Hypothalamus (tissue), 51 donors: ENCODE data around the gene ANKS4B.
"Not testable (repeated sequence)": the region's sequence is repeated elsewhere in the genome, so short reads cannot be mapped to it uniquely, and the experiment has no call there.

Source experiments
- DNase-seq, 51 donors: peaks; one replicate each; lab custom pipeline; 2025; lab: John Stamatoyannopoulos, UW

The ANKS4B gene

GRCh38 chr16:21260870-21261791 lies 27.6 kb downstream of the ANKS4B start:
- DNase-seq: no peak

- DNase-seq: no peak
Observed at GRCh38 chr16:21262779-21263639, 29.5 kb downstream of the ANKS4B start.

DNA sequence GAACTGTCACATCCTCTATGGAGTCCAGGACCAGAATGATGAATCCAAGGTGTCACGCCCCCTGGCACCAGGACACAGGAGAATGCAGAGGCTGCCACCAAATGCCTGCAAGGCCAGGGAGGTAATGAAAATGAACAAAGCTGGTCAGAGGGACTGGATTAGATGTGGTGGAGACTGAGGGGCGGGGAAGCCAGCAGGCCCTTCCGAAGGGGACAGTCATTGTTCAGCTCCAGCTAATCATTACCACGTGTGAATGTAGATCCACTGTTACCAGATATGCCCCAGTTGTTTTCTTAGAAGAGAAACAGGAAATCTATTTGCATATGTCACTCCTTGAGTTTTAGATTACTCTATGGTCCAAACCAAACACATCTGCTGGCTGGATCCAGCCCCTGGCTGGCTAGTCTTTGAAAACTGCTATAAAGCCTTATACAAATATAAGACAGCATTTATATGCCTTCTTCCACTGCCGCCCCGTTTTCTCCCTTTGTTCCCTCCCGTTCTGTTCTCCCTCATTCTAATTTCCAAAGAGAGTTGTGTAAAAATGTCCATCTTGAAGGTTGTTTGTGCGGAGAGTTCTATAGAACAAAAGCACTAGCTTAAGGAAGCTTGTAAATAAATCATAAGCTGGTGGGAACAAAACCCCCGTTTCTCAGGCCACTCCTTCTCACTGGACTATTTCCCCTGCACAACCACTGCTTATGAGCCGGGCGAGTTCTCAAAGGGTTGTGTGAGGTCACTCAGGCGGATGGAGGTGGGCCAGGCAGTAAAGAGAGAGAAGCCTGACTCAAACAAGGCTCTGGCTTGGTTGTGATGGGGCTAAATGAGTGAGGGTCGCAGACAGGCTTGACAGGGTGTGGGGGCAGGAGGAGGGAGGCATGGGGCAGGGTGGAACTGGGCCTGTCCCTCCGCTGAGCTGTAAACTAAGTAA lies 30.4 kb downstream of the ANKS4B start:
- DNase-seq: no peak

DNA sequence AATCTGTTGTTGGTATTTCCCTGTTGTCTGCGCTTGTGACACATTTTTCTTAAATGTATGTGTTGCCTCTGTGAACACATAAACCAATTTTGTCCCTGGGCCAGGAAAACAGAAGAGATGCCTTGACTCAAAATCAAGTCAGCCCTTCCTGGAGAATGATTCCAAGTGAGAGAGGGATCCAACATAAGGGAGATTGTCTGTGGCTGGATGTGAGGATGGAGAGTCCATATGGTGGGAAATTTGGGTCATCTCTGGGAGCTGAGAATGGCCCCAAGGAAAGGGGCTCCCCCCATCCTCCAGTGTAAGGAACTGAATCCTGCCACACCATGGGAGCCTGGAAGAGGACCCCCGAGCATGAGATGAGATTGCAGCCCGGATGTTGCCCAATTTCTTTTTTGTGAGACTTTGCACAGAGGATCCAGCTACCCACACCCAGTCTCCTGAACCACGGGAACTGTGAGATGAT lies 31.1 kb downstream of the ANKS4B start:
- no peak for DNase-seq

DNA sequence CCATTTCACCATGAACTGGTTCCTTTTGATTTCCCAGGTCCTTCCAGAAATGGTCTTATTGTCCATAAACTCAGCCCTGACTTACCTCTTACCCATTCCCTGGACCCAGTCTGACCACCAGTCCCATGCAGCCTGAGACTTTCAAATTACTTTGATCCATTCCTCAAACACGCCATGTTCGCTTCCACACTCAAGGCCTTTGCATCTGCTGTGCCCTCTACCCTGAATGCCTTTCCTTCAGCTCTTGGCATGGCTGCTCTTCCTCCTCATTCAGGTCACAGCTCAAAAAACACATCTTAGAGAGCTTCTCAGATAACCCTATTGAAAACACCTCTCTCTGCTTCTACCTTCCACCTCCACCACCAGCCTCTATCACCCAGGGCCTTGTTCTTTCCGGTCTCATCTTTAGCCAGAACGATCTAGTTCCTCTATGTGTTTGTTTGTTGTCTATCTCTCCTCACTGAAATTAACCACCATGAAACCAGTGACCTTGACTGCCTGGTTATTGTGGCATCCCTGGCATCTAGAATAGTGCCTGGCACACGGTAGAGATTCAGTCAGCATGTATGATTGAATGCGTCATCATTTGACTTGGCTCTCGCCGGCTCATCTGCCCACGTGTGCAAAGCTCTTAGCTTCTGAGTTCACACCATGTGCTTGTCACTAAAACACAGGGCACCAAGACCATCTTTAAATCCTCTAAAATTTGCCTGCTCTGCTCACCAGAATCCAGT lies 31.8 kb downstream of the ANKS4B start:
- peak in 1 of 51 donors; percentile 24 for DNase-seq

DNA sequence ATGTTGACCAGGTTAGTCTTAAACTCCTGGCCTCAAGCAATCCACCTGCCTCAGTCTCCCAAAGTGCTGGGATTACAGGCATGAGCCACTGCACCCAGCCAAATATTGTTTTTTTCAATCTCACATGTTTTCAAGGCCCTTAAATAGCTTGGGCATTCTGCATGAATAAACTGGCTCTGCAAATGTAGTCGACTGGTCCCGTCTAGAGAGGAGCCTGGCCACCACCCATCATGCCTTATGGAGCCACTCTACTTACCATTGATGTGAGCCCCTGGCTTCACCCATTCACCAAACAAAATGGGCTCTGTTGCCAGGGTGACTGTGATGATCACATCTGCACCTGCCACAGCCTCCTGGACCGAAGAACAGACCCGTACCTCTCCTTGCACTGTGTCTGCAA lies 33.8 kb downstream of the ANKS4B start:
- DNase-seq: no peak

DNA sequence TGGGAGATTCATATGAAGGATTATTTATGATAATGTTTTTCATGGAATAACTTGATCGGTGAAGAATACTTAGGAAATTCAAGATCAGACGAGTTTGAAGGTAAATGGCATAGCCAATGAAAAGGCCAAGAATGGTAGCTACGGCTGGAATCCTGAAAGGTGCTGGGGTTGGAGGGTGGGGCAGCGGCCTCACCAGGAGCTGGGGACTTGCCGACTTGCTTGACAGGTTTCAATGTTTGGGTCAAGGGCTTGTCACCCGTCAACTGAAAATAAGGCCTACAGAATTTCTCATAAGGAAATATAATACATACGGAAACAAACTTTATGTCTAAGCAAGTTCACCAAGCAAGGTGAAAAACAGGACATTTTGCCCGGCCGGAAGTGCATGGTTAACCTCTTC lies 34.7 kb downstream of the ANKS4B start:
- no peak for DNase-seq

GRCh38 chr16:21272253-21272652 lies 38.8 kb downstream of the ANKS4B start:
- no peak for DNase-seq

GRCh38 chr16:21272763-21273162 lies 39.3 kb downstream of the ANKS4B start:
- not testable (repeated sequence) for DNase-seq

- DNase-seq: no peak
Observed at GRCh38 chr16:21274172-21274726, 40.8 kb downstream of the ANKS4B start.

DNA sequence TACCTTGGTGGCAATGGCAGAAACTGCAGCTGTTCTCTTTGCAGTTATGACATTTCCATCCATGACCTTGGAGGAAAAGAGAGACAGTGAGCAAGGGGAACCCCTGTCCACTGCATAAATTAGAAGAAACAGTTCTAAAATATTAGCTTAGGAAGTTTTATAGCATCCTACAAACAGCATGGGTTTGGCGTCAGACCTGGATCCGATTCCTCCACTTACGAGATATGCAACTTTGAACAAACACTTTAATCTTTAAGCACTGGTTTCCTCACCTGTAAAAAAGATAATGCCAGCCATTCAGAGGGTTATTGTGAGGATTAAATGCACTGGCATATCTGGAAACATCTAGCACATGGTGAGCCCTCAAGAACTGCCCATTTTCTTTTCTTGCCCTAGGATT lies 42.0 kb downstream of the ANKS4B start:
- no peak for DNase-seq

DNA sequence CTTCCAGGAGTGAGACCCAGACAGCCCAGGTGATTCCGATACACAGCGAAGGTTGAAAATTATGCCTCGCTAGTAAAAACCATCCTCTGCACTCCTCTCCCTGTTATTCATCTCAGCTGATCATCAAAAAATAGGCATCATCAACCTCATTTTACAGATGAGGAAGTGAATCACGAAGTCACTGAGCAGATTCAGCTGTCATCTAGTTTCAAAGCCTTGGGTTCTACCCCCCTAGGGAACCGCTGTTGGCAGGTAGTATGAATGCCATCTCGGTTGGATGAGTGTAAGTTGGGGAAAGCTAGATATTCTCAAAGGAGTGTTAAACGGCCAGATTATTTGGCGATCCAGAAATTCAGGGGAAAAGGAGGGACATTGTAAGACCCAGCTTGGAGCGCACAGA lies 42.6 kb downstream of the ANKS4B start:
- peak in 1 of 51 donors; percentile 8 for DNase-seq

DNA sequence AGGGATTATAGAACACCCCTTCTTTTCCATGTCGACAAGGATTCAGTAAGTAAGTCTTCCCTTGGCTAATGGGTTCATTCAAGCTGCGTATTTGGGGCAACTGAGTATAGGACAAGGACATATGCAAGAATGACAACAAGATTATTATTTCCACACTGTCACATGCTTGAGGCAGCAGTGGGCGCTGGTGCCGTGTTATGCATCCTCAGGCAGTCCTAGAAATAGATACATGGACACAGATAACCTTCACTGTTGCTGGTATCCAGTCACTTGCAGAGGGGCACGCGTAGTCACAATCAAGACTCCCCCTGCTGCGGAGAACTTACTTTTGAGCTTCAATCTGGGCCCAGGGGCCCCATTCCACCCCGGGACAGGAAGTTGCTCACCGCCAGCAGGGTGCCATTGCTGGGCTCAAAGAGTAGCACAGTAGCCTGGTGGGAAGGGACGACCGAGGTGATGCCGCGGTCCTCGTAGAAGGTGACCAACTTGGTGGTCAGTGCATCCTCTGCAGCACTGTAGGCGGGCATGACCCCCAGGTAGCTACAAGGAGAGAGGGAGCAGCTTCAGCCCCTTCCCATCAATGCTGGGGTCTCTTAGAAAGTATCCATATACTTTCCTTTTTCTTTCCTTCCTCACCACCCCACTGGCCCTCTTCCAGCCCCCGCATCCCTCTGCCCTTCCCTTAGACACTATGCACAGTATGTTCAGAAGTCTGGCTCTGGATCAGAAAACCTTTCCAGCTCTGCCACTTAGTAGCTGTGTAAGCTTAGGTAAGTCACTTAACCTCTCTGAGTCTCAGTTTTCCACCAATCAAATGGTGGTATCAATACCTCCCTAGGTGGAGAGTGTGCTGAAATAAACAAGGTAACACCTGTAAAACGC lies 43.8 kb downstream of the ANKS4B start:
- DNase-seq: no peak

DNA sequence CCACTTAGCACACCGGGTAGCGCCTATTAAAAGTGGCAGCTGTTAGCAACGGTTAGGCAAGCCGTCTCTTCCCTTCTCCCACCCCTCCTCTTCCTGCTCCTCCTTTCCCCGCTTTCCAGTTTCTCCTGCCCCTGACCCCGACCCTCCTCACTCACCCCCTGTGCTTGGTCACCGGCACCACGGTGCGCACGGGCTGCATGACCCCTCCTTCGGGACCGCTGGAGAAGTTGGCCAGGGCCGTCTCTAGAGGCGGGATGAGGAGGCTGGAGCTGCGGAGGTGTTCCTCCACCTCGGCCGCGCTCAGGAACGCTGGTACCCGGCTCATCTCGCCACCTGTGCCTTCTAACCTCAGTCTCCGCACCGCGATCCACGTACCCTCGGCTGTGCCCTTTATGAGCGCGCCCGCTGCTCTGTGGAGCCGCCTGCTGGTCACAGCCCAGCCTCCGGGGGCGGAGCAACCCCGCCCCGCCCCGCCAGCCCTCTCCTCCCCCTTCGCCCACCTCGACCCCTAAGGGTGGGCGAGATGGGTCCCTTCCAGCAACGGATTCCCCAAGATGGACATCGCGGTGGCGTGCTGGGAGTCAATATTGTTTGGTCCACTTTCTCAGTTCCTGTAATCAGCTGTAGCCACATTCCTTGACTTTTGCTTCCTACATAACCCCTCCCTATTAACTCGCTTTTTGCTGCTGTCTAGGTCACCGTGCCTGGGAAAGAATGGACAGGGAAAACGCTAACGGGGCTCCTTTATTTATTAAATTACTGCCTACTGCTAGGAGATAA lies 44.6 kb downstream of the ANKS4B start, which contains the start of gene CRYM:
TSS of gene CRYM (minus strand) at position 364 of the 780 bp plus-strand sequence. CDS start at position 325, 39 bp downstream.
- peak in 14 of 51 donors; percentile 1 to 54 (median 15) for DNase-seq

DNA sequence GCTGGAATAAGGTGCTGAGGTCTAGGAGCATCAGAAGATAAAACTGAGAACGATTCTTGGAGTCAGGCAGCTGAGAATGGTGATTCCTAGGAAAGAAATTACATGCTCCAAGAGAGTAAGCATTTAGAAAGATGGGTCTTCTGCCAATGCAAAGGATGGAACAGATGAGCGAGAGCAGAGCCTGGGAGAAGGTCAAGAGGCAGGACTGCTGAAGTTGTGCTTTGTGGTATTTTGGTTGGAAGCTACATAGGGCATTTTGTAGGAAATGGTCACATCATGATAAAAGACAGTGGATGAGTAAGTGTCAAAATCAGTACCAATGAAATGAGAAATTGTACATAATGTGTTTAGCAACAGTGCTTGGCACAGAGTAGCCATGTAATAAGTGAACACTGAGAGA lies 46.0 kb downstream of the ANKS4B start:
- DNase-seq: no peak

DNA sequence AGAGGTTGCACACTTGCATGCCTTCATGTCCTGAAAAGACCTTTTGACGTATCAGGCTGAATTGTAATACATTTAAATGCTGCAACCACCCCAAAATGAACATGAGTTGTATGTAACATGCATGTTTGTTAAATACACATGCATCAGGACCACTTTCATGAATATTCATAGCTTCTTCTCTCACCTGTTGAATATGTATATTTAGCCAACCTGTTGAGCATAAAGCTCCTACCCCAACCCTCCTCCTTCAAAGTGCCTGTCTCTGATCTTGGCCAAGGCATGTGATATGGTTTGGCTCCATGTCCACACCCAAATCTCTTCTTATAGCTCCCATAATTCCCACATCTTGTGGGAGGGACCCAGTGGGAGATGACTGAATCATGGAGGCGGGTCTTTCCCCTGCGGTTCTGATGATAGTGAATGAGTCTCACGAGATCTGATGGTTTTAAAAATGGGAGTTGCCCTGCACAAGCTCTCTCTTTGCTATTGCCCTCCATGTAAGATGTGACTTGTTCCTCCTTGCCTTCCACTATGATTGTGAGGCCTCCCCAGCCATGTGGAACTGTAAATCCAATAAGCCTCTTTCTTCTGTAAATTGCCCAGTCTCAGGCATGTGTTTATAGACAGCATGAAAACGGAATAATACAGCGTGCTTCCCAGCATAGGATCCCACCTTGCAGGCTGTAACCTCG lies 48.3 kb downstream of the ANKS4B start:
- no peak for DNase-seq
